NCI-H510A treated with DMSO at 0.1 percent for 48 hours (cell line): ENCODE data around the gene PRDM15.
A peak's percentile ranks its signal among the peaks of the same experiment; 100 is the strongest.

Experiments
- DNase-seq: peaks from one replicate; lab custom pipeline; 2025; lab: John Stamatoyannopoulos, UW

Gene PRDM15

DNA sequence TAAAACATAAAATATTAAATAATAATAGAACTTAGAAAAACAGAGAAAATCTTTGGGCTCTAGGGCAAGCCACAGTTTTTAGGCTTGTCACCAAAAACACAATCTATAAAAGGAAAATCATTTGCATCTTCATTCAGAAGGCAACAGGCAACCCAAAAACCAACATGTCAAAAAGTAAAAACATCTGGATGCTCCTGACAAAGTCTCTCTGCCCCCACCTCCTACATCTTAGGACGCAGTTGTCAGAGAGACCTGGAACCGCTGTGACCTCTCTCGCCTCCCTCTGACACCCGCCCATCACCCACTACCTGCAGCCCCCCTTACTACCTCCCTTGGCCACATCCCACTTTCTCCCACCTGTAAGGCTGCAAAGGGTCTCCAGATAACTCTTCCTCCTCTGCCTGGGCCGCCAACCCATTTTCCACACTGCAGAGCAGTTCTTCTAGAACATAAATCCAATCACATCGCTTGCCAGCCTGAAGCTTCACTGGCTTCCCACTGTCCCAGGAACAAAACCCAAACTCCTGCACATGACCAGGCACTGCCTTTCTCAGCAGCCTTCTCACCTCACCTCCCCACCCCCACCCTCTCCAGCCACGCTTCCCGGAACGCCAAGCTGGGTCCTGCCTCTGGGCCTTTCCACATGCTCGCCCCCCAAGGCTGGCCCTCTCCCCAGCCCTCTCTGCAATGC lies 14.7 kb downstream of the PRDM15 start:
- DNase-seq, result no peak

DNA sequence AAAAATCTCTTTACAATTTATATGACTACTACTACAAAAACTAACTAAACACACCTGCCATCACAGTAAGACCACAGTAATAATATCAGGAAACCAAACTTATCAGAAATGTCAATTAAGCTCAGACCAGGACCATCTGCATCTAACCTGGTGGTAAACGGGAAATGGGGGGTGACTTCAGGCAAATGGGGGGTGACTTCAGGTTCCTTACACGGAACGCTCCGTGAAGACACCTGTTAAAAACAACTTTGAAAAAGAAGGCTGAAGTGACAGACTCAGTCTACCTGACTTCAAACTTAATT lies 15.8 kb downstream of the PRDM15 start:
- DNase-seq, result no peak

- no peak for DNase-seq
Observed at GRCh38 chr21:41861987-41862386, 17.2 kb downstream of the PRDM15 start.

DNA sequence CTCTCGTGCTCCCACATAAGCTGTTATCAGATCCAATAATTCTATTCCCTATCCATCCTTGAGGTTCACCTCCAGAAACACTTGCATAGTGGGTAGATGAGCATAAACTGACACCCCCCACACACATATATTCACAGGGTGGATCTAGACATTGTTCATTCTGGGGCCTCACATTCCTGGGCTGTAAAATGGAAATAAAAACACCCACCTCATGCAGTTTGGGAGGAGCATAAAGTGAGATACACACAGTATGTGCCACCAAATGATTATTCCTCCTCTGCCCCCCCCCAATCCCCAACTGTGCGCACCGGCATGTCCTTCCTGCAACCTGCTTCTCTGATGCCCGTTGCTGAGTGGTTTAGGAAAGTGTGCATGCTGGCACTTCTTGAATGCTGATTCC lies 17.9 kb downstream of the PRDM15 start:
- no peak for DNase-seq

- no peak for DNase-seq
Observed at GRCh38 chr21:41859297-41859980, 19.7 kb downstream of the PRDM15 start.

DNA sequence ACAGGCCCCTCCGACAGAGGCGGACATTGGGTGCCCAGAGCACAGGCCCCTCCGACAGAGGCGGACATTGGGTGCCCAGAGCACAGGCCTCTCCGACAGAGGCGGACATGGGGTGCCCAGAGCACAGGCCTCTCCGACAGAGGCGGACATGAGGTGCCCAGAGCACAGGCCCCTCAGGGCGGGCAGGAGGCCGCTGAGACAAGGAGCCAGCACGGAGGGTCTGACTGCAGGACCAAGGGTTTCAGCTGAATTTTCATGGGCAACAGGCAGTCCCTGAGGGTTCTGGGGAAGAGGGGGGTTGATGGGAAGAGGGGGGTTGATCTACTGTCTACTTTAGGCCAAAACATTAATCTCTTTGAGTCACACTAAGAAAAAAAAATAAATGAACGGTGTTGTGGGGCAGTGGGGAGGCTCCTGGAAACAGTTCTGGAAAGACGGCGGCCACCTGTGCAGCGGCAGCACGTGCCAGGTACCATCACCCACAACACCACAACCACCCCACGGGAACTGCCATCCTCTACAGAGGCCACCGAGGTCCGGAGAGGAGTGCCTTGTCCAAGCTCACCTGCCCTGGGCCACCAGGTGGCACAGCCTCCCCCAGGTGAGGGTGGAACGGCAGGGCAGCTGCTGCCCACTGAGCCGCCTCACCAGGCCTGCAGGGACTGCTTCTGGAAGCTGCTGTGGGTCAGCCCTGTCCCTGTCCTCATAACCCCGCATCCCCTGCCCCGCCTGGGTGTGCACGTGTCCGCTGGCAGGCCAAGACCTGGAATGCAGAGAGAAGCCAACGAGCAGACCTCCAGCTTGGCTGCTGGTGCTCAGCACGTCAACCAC lies 20.5 kb downstream of the PRDM15 start:
- DNase-seq, result no peak

- no peak for DNase-seq
Observed at GRCh38 chr21:41857771-41858300, 21.3 kb downstream of the PRDM15 start.

DNA sequence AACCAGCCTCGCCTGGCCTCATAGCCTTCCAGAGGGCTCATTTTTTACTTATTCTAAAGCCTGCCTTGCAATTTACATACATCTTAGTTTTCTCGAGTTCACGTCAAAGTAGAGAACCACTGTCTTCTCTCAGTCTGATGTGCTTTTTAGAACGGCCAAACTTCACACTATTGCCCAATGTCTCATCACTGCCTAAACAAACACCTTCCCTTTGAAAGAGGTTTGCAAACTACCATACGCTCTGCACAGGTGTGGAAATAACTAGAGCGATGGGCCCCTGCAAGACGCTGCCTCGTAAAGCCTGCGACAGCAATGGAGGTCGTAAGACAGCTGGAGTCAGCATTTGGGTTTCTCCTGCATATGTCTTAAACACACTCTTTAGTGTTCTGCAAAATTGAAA lies 22.6 kb downstream of the PRDM15 start:
- no peak for DNase-seq

- DNase-seq, result no peak
Observed at GRCh38 chr21:41854426-41854995, 24.6 kb downstream of the PRDM15 start.

GRCh38 chr21:41852929-41853320 lies 26.2 kb downstream of the PRDM15 start:
- no peak for DNase-seq

GRCh38 chr21:41852151-41852928 lies 26.8 kb downstream of the PRDM15 start:
- DNase-seq, result no peak

GRCh38 chr21:41851090-41851790 lies 27.9 kb downstream of the PRDM15 start:
- DNase-seq, result peak; percentile 37

- no peak for DNase-seq
Observed at GRCh38 chr21:41850085-41850484, 29.1 kb downstream of the PRDM15 start.

DNA sequence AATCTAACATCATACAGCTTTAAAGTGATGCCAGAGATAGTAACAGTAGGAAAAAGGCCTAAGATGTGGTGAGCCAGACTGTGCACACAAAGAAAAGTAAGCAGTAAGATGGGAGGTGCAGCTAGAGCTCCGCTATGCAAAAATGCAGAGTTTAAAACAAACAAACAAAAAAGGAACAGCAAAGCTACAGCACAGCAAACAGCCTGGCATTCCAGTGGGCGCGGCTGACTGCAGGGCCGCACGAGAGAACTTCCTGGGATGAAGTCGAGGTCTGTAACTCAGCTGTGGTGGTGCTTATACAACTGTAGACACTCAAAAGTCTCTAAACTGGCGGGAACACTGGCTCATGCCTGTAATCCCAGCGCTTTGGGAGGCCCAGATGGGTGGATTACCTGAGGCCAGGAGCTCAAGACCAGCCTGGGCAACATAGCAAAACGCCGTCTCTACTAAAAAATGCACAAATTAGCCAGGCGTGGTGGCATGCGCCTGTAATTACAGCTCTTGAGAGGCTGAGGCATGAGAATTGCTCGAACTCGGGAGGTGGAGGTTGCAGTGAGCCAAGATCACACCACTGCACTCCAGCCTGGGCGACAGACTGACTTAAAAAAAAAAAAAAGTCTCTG lies 30.1 kb downstream of the PRDM15 start:
- no peak for DNase-seq

GRCh38 chr21:41848533-41848932 lies 30.6 kb downstream of the PRDM15 start:
- no peak for DNase-seq

- DNase-seq, result no peak
Observed at GRCh38 chr21:41847066-41847804, 31.9 kb downstream of the PRDM15 start.

DNA sequence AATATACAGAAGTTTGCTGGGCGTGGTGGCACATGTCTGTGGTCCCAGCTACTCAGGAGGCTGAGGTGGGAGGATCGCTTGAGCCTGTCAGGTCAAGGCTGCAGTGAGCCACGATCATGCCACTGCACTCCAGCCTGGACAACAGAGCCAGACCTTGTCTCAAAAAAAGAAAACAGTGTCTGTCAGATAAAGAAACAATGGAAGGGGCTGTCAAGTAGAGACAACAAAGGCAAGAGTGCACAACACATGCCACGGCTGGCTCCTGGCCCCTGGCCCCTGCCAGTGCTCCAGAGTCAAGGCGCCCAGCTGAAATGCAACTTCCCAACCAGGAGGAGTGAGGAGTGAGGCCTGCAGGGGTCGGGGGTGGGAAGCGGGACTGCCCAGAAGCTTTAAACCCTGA lies 32.6 kb downstream of the PRDM15 start:
- DNase-seq, result no peak

DNA sequence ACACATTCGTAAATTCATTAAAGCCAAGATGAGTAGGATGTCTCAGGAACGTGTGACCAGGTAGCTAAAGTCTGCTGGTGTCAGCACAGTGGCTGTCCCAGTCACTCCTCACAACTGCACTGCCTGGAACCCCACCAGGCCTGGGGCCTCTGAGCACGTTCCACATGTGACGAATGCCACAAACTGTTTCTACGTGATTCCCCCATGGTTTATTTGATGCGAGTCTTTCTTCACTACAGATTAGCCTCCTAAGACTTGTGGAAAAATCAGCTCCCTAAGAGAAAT lies 33.2 kb downstream of the PRDM15 start:
- DNase-seq, result no peak

DNA sequence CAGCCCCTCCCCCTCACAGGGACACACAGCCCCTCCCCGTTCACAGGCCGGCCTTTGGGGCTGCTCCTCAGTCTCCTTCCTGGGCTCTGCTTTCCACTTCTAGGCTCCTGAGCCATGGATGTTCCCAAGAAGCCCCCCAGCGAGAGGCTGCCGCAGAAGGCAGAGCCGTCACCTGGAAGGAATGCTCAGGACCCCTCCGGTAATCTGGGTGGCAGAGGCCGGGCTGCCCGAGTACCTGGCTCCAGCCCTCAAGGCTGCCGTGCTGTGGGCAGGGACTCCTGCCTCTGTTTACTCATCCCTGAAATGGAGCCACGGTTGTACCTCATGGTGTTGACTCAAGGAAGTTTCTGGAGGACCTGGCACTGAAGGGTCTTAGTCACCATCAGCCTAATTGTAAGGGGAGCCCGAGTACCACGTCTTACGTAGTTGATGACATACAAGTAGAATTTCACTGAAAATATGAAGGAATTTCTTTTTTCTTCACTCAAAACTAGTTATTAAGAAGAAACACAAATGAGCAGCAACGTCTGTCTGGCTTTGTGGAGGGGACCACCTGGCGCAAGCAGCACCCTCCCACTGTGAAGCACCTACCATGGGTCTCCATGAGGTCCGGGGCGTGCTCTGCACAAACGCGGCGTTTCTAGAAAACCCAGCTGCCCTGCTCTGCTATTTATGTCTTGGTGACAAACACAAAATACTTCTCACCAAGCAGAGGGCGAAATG lies 33.7 kb downstream of the PRDM15 start:
- no peak for DNase-seq

- no peak for DNase-seq
Observed at GRCh38 chr21:41843584-41843983, 35.6 kb downstream of the PRDM15 start.
